Urinary bladder (tissue), 4 donors: Measurements from ENCODE around the gene CIRBP. TPM values are rescaled to one million over a fixed set of nuclear protein-coding genes. Genes with fewer than 3 reads are reported as not detected.
"Not testable (repeated sequence)": the region's sequence is repeated elsewhere in the genome, so short reads cannot be mapped to it uniquely, and the experiment has no call there.

Source experiments
- DNase-seq: peaks from one replicate; pipeline ENCODE4 v3.0.0-alpha.2; 2015; ENCODE audit errors: extremely low spot score
- H3K27ac ChIP-seq: one replicate; pipeline ENCODE4 v1.5.1; 2013; ENCODE audit warnings: low read depth, mild to moderate bottlenecking, moderate library complexity
- H3K36me3 ChIP-seq: one replicate; pipeline ENCODE4 v1.6.1; 2013; ENCODE audit warnings: mild to moderate bottlenecking, moderate library complexity; ENCODE audit not compliant: insufficient read depth
- H3K4me1 ChIP-seq: one replicate; pipeline ENCODE4 v1.6.1; 2013; ENCODE audit warnings: mild to moderate bottlenecking, moderate library complexity; ENCODE audit not compliant: insufficient read depth
- H3K4me3 ChIP-seq: one replicate; pipeline ENCODE4 v1.5.1; 2013; ENCODE audit warnings: low read depth, low read length
- WGBS: extraction: QIAGEN DNeasy Blood & Tissue Kit; methylation state at CpG from one replicate; pipeline ENCODE4 v1.1.7; 2013; 5-methylcytosine and 5-hydroxymethylcytosine counted together
- polyA plus RNA-seq: library from polyadenylated mRNA; stranded (reverse); fragments of 200-250 nt; gene quantifications from one replicate; pipeline ENCODE4 v1.2.3, GENCODE V29; 2013
- total RNA-seq: library from RNA; depleted of rRNA; stranded (reverse); fragments of >200 nt; gene quantifications from one replicate; pipeline ENCODE4 v1.2.3, GENCODE V29; 2014
- donor health status: healthy with polysubstance abuse.
- donor health status: healthy.

CIRBP gene
- total and polyA plus RNA-seq, 2 donors, result 267 to 536 TPM

DNA sequence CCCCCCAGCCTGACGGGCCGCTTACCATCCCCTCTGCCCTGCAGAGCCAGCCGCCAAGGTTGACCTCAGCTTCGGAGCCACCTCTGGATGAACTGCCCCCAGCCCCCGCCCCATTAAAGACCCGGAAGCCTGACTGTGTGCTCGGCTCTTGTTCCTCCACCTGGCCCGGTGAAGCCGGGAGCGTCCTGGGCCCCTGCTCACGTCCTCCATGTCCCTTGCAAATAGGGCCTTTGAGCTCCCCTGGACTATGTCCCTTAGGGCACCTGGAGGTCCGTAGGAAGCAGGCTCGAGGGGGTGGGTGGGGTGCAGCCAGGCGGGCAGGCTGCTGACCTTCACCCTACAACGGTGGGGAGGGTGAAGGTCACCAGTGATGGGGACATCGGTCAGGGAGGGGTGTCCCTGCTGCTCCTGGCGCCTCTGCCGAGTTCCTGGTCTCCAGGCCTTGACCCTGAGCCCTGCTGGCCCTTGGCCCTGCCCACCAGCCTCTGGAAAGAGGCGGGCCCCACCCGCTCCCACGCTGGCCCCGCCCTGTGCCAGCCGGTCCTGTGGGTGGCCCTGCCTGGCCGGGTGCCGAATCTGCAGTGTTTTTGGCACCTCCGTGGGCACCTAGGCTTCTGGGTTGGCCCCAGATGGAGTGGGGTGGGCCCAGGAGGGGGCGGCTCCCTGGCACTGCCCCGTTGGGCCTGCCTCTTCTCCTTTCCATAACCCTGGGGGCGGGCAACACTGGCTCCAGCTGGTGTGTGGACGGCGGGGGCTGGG, 24.3 kb upstream of the CIRBP start:
- H3K4me1 ChIP-seq, result peaks cover 3% of the 10 kb centered on the region
- WGBS, result 22% methylated on average over 31 of the region's 31 CpGs
- H3K27ac ChIP-seq, result peak overlapping the region; percentile 86
- no peaks in the 10 kb centered on the region for H3K36me3 ChIP-seq
- H3K4me3 ChIP-seq, result no peak overlapping the region
- DNase-seq, result no peak

DNA sequence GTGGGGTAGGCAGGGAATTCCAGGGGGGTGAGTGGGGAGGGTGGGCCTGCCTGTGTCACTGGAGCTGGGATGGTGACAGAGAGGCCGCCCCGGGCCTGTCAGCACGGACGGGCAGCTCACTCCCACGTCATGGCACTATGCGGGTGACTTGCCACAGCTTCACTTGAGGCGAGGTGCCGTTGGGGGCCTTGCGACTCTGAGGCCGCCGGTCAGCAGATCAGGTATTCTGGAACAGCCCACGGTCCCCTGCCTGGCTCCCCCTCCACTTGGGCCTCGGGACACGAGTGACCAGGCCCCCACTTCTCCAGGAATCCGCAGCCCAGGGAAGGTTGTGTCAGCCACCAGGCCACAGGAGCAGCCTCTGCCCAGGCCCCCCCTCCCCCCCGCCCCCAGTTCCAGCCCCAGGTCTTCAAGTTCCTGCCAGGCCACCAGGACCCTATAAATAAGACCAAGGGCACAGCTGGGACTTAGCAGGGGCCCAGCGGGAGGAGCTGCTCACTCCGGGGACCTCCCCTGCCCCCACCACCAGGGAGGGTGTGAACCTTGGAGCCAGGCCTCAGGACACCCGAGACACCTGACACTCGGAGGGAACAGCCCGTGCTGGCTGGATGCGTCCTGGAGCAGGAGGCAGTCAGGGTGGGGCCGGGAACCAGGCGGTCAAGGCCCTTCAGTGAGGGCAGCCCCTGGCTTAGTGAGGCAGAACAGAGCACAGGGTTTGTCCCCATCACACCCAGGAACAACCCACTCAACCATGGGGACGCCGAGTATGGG, 23.5 kb upstream of the CIRBP start:
- DNase-seq, result no peak
- WGBS, result 72% methylated on average over 26 of the region's 26 CpGs
- Histone ChIP-seq H3K4me3 (no peak overlapping the region), H3K27ac (peak overlapping the region; percentile 86), H3K4me1 (peaks cover 3% of the 10 kb centered on the region), H3K36me3 (no peaks in the 10 kb centered on the region)

DNA sequence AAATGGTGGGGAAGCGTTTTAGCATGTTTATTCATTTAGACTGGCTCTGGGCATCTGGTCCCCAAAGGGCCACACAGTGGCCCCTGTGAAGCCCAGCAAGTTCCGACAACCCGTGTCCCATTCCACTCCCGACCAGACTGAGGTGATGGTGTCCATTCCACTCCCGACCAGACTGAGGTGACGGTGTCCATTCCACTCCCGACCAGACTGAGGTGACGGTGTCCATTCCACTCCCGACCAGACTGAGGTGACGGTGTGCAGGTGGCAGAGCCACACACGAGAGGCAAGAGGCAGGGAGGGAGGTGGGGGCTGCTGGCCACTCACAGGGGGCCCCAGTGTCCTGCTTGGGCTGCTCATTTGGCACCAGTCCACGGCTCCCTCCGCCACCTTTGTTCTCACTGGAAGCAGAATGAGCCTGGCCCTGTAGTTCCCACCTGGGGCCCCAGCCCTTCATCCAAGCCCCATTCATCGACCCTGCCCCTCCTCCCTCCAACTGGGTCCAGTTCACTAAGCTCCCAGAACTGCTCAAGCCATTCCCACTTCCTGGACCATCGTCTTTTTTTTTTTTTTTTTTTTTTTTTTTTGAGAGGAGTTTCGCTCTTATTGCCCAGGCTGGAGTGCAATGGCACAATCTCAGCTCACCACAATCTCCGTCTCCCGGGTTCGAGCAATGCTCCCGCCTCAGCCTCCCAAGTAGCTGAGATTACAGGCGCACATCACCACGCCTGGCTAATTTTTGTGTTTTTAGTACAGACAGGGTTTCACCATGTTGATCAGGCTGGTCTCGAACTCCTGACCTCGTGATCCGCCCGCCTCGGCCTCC, 22.7 kb upstream of the CIRBP start:
- not testable (repeated sequence) for H3K36me3 ChIP-seq, DNase-seq, H3K4me3 ChIP-seq, H3K4me1 ChIP-seq
- 74% methylated on average over 27 of the region's 27 CpGs for WGBS
- H3K27ac ChIP-seq, result peak overlapping the region; percentile 24

DNA sequence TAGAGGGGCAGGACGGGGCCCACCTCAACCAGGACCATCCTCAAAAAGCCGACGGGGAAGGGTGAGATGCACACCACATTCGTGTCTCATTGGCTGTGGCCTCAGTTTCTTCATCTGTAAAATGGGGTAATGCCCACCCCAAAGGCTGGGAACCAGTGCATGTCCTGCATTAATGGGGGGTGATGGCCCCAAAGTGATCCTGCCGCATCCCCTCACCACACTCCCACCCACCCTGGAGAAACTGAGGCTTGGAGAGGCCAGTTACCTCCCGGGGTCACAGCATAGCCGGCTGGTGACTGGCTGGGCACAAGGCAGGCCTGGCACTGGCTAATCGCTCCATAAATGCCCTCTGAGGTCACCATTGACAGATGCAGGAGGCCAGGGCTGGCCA, 21.4 kb upstream of the CIRBP start:
- no peak for DNase-seq
- Histone ChIP-seq H3K4me3 (peak overlapping the region; percentile 64), H3K4me1 (peaks cover 4% of the 10 kb centered on the region), H3K36me3 (no peaks in the 10 kb centered on the region), H3K27ac (peak overlapping the region; percentile 93)
- WGBS, result 69% methylated on average over 8 of the region's 8 CpGs

DNA sequence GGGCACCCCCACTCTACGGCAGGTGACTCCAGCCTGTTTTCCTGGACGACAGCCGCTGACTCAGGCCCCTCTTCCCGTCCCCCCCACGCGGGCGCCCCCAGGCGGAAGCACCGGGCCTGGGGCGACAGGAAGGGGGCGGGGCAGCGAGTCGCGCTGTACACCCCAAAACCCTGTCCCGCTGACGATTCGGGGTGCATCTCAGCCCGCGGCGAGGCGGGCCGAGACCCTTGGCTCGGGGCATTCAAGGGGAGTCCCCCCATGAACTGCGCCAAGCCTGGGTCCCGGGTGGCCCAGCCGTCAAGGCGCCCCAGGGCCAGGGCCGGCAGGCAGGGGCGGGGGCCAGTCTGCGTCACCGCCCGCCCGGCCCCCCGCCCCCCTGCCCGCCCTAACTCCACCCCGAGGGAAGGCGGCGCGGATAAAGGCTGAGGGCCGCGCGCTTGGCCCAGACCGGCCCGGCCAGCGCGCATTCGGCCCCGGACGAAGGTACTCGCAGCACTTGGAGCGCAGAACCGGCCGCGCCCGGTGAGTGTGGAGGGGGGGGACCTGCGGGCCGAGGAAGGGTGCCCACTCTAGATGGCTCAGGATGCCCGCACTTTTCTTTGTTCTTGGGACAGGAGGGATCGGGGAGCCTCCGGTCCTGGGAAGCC, 20.9 kb upstream of the CIRBP start, which contains the start of gene MIDN:
Gene MIDN (plus strand): TSS at position 445 of the 647 bp plus-strand sequence. CDS start 1,714 bp downstream, outside the sequence.
- peaks cover 4% of the 10 kb centered on the region for H3K4me1 ChIP-seq
- WGBS, result 1% methylated on average over 59 of the region's 60 CpGs
- H3K27ac ChIP-seq, result peak within 1 kb of the TSS; percentile 99
- peak within 1 kb of the TSS; percentile 64 for H3K4me3 ChIP-seq
- H3K36me3 ChIP-seq, result no peaks in the 10 kb centered on the region
- DNase-seq, result no peak

DNA sequence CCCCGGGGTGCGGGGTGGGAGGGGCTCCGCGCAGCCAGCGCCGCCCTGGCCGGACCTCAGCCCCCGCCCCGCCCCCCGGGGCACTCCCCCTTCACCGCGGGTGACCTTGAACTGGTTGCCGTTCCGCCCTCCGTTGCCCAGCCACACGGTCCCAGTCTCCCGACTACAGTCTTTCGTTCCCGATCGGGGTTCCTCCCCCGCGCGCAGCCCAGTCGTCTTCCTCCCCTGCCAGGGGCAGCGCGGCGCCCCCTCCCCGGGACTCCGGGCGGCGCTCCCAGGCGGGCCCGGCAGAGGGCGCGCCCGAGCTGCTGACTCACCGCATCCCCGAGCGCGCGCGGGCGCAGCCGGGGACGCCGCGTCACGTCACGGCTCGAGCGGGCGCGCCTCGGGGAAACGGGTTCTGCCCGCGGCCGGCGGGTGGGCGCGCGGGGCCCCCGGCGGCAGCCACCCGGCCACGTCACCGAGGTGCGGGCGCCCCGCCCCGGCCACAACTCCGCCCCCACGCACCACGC, 20.3 kb upstream of the CIRBP start:
- DNase-seq, result no peak
- H3K4me1 ChIP-seq, result peaks cover 4% of the 10 kb centered on the region
- WGBS, result under 1% methylated on average over 74 of the region's 74 CpGs

GRCh38 chr19:1249298-1249989, 19.7 kb upstream of the CIRBP start:
- peak overlapping the region; percentile 99 for H3K27ac ChIP-seq
- WGBS, result under 1% methylated on average over 102 of the region's 102 CpGs
- no peaks in the 10 kb centered on the region for H3K36me3 ChIP-seq
- DNase-seq, result peak; percentile 87
- peak overlapping the region; percentile 98 for H3K4me3 ChIP-seq
- peaks cover 4% of the 10 kb centered on the region for H3K4me1 ChIP-seq

More for the DNA sequence above, 20.3 kb upstream of the CIRBP start:
- peak overlapping the region; percentile 99 for H3K27ac ChIP-seq
- peak overlapping the region; percentile 64 for H3K4me3 ChIP-seq
- no peaks in the 10 kb centered on the region for H3K36me3 ChIP-seq

- H3K4me3 ChIP-seq, result peak overlapping the region; percentile 98
- no peak for DNase-seq
- H3K27ac ChIP-seq, result peak overlapping the region; percentile 98
- H3K36me3 ChIP-seq, result peaks cover 3% of the 10 kb centered on the region
- H3K4me1 ChIP-seq, result peaks cover 4% of the 10 kb centered on the region
- WGBS, result under 1% methylated on average over 67 of the region's 67 CpGs
Observed at GRCh38 chr19:1249990-1250436, 19.1 kb upstream of the CIRBP start.

DNA sequence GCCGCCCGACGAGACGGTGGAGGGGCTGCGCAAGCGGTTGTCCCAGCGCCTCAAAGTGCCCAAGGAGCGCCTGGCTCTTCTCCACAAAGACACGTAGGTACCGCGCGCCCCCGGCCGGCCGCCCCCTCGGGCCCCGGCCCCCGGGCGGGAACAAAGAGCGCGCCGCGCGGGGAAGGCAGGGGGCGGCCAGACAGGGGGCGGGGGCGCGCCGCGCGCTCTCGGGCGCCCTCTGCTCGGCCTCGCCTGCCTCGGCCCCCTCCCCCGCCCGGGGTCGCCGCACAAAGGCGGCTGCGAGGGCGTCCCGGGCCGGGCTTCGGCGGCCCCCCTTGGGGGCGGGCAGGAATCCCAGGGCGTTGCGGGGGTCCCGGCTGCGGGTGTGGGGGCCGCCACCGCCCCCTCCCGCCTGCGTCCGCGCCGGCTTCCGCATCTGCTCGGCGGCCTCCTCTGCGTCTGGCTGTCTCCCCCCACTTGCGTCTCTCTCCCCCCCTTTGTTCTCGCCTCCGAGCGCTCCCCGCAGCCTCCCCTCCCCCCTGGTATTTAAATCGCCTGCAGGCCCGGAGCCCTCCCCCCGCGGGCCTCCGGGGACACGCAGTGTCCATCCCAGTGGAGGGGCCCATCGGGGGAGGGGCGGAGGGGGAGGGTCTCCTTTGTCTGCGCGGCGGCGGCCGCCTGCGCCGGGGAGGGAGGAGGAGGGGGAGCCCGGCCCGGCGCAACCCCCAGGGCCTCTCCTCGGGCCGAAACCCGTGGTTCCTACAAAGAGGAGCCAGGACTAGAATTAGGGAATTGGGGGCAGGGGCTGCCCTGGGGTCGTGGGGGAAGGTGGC, 18.5 kb upstream of the CIRBP start:
- H3K4me1 ChIP-seq, result peaks cover 1% of the 10 kb centered on the region
- DNase-seq, result no peak
- peak overlapping the region; percentile 98 for H3K27ac ChIP-seq
- H3K36me3 ChIP-seq, result peaks cover 5% of the 10 kb centered on the region
- peak overlapping the region; percentile 98 for H3K4me3 ChIP-seq
- WGBS, result under 1% methylated on average over 90 of the region's 90 CpGs

DNA sequence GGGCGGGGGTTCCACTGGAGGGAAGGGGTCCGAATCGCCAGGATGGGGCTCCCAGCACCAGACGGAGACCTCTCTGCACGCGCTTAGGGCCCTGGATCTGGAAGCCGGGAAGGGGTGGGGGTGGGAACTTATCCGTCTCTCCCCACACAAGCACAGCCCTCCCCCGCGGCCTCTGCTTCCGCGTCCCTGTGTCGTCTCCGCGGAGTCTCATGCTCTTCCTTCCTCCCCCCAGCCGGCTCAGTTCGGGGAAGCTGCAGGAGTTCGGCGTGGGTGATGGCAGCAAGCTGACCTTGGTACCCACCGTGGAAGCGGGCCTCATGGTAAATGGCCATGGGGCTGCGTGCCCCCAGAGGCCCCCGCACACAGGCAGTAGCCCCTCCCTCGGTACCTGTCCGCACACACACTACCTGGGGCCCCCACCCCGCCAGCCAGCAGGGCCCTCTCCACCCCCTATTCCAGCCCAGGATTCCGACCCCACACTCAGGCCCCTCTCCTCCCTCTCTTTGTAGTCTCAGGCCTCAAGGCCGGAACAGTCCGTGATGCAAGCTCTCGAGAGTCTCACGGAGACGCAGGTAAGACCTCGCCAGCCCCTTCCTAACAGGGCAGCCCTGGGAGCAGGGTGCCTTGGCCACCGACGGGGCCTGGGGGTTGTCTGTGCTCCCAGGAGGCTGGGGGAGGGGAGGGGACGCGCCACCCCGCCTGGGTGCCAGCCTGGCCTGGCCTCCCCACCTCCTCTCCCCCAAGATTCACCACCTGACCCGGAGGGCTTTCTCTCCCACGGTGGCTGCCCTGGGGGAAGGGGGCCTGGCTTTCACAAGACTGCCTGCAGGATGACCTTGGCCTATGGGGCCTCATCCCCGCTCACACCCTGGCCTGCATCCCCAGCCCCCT, 17.6 kb upstream of the CIRBP start:
- WGBS, result 7% methylated on average over 41 of the region's 41 CpGs
- peaks cover 1% of the 10 kb centered on the region for H3K4me1 ChIP-seq
- H3K36me3 ChIP-seq, result peaks cover 8% of the 10 kb centered on the region

GRCh38 chr19:1252221-1252820, 16.8 kb upstream of the CIRBP start:
- no peak for DNase-seq
- Histone ChIP-seq H3K27ac (peak overlapping the region; percentile 98), H3K4me3 (peak overlapping the region; percentile 98), H3K4me1 (peaks cover 1% of the 10 kb centered on the region), H3K36me3 (peaks cover 11% of the 10 kb centered on the region)
- WGBS, result under 1% methylated on average over 30 of the region's 30 CpGs

More for the DNA sequence above, 17.6 kb upstream of the CIRBP start:
- H3K27ac ChIP-seq, result peak overlapping the region; percentile 98
- DNase-seq, result no peak
- H3K4me3 ChIP-seq, result peak overlapping the region; percentile 98
